PFSK-1 (cell line): ENCODE results near the gene SLC25A41.

Experiments
- FOXP2 ChIP-seq: optimal IDR thresholded peaks from 2 replicates; pipeline ENCODE3; 2011; ENCODE audit warnings: borderline replicate concordance, control low read depth, inconsistent platforms; ENCODE audit not compliant: insufficient read depth; ENCODE audit errors: extremely low read length, extremely low read depth
- POLR2AphosphoS5 ChIP-seq: IDR thresholded peaks from 2 replicates; pipeline ENCODE4 v1.6.1; 2012; ENCODE audit warnings: low read depth, mild to moderate bottlenecking, control low read depth, low read length, moderate library complexity
- REST ChIP-seq, 2 experiments: IDR thresholded peaks; 2 replicates each; pipeline versions ENCODE4 v1.6.1 to v1.8.0; 2011 to 2012; ENCODE audit warnings: low read depth in 2 of 2, low read length in 2 of 2, control low read depth in 1 of 2, inconsistent platforms in 1 of 2, mild to moderate bottlenecking in 1 of 2, moderate library complexity in 1 of 2; ENCODE audit not compliant: insufficient read depth in 1 of 2
- SIN3A ChIP-seq: IDR thresholded peaks from 2 replicates; pipeline ENCODE4 v1.6.1; 2012; ENCODE audit warnings: mild to moderate bottlenecking, low read length, moderate library complexity, borderline replicate concordance; ENCODE audit not compliant: insufficient read depth
- TAF1 ChIP-seq: IDR thresholded peaks from 2 replicates; pipeline ENCODE4 v1.6.1; 2012; ENCODE audit warnings: low read length, control low read depth, borderline replicate concordance; ENCODE audit not compliant: insufficient read depth

GRCh38 chr19:6425732-6426620, 7.6 kb downstream of the SLC25A41 start:
- TF ChIP-seq POLR2AphosphoS5 = no peak
- no peak for TF ChIP-seq REST (IDR thresholded peaks at IDR 0.05; ENCODE audit: insufficient read depth in 1 of 2, low read depth in 2 of 2, low read length in 2 of 2)
- TF ChIP-seq SIN3A = no peak
- TF ChIP-seq TAF1 = no peak
- TF ChIP-seq FOXP2 = no peak
